Measurements from ENCODE around the gene FOXP2. TPM values are rescaled to one million over a fixed set of nuclear protein-coding genes. Genes with fewer than 3 reads are reported as not detected.

The FOXP2 gene
- total RNA-seq, 1 donor from 2014 or later, result 12.1 TPM

- peaks cover 25% of the 10 kb centered on the region for H3K4me1 Mint-ChIP-seq (ENCODE audit: low read depth)
- no peak overlapping the region for H3K4me3 Mint-ChIP-seq (ENCODE audit: unreplicated experiment)
- DNase-seq (ENCODE audit: low spot score), result no peak
- no peak for TF ChIP-seq CTCF (IDR thresholded peaks at IDR 0.05)
- H3K9me3 Mint-ChIP-seq (ENCODE audit: low read depth), result no peaks in the 10 kb centered on the region
- H3K36me3 Mint-ChIP-seq (ENCODE audit: low read depth), result no peaks in the 10 kb centered on the region
- no peak overlapping the region for H3K27ac Mint-ChIP-seq (ENCODE audit: unreplicated experiment)
- H3K27me3 Mint-ChIP-seq (ENCODE audit: low read depth), result no peaks in the 10 kb centered on the region
Observed at GRCh38 chr7:114416129-114416990, 1.7 kb downstream of the FOXP2 start.

GRCh38 chr7:114417290-114417689 lies 2.7 kb downstream of the FOXP2 start:
- no peak for TF ChIP-seq CTCF (IDR thresholded peaks at IDR 0.05)
- peaks cover 25% of the 10 kb centered on the region for H3K4me1 Mint-ChIP-seq (ENCODE audit: low read depth)

DNA sequence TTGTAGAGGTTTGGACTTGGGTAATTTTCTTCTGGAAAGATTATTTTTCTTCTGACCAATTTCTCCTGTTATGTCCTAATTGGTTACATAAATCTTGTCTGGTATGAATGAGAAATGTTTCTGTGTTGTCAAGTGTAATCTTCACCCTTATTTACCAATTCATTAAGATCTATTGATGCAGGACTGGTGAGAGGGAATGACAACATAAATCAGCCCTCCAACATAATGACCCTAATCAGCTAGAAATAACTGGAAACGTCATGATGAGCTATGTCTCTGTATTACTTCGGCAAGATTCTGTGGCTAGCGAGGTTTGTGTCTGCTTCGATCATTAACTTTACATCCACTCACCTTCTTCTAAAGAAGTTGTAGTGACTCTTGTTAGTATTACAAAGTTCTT lies 3.5 kb downstream of the FOXP2 start:
- Mint-ChIP-seq H3K4me3 (ENCODE audit: unreplicated experiment) (no peak overlapping the region), H3K27ac (ENCODE audit: unreplicated experiment) (no peak overlapping the region)
- TF ChIP-seq CTCF (IDR thresholded peaks at IDR 0.05), result no peak

More at GRCh38 chr7:114417290-114417689, 2.7 kb downstream of the FOXP2 start:
- H3K4me3 Mint-ChIP-seq (ENCODE audit: unreplicated experiment), result no peak overlapping the region
- no peak overlapping the region for H3K27ac Mint-ChIP-seq (ENCODE audit: unreplicated experiment)
- H3K36me3 Mint-ChIP-seq (ENCODE audit: low read depth), result no peaks in the 10 kb centered on the region
- no peaks in the 10 kb centered on the region for H3K9me3 Mint-ChIP-seq (ENCODE audit: low read depth)
- DNase-seq (ENCODE audit: low spot score), result no peak
- no peaks in the 10 kb centered on the region for H3K27me3 Mint-ChIP-seq (ENCODE audit: low read depth)

DNA sequence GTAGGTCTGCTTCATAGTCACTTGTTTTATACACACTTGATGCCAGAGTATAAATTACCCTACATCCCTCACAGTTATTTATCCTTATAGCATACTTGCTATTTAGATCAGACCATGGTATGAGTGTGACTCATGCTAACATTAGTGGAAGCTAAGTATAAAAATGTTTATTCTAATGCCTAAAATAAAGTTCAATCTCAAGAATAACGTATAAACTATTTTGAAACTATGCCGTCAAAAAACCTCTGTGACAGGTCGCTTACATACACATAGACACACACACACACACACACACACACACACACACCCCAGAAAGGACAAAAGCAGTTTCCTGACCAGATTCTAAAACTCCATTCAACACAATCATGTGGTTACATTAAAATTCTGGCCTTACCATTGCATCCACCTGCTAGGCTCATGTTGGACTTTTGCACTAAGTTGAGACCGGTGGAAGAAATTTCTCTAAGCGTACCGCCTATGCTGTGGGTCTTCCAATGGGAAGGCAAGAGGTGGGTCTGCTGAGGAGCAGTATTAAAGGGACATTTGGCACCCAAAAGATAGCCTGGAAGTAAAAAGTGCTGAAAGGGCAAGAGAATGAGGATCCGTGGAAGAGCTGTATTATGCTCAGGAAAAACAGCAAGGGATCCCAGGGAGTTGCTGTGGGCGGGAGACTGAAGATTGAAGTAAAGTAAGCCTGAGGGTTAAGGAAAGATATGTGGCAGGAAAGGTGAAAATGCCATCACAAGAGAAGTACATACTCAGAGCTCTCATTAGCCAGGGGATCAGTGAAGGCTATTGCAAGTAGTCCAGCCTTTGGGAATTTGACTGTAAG lies 5.0 kb downstream of the FOXP2 start:
- Mint-ChIP-seq H3K27me3 (ENCODE audit: low read depth) (no peaks in the 10 kb centered on the region), H3K4me1 (ENCODE audit: low read depth) (peaks cover 22% of the 10 kb centered on the region), H3K9me3 (ENCODE audit: low read depth) (no peaks in the 10 kb centered on the region), H3K4me3 (ENCODE audit: unreplicated experiment) (no peak overlapping the region), H3K36me3 (ENCODE audit: low read depth) (no peaks in the 10 kb centered on the region), H3K27ac (ENCODE audit: unreplicated experiment) (peak overlapping the region; percentile 25)
- TF ChIP-seq CTCF (IDR thresholded peaks at IDR 0.05), result no peak
- DNase-seq (ENCODE audit: low spot score), result no peak

More for the DNA sequence above, 3.5 kb downstream of the FOXP2 start:
- DNase-seq (ENCODE audit: low spot score), result no peak
- H3K9me3 Mint-ChIP-seq (ENCODE audit: low read depth), result no peaks in the 10 kb centered on the region
- H3K27me3 Mint-ChIP-seq (ENCODE audit: low read depth), result no peaks in the 10 kb centered on the region
- no peaks in the 10 kb centered on the region for H3K36me3 Mint-ChIP-seq (ENCODE audit: low read depth)
- peaks cover 22% of the 10 kb centered on the region for H3K4me1 Mint-ChIP-seq (ENCODE audit: low read depth)

Measured in chondrocyte (in vitro differentiated cells).